Breast epithelium (tissue), 4 donors: ENCODE measurements around the gene LRP1. TPM values are rescaled to one million over a fixed set of nuclear protein-coding genes. Genes with fewer than 3 reads are reported as not detected.

Experiments
- DNase-seq, 2 donors: peaks; one replicate each; pipeline ENCODE4 v3.0.0-alpha.2; 2019; ENCODE audit warnings: low spot score in 2 of 2
- H3K27ac ChIP-seq, 2 donors: fragments of 200-600 bp; sonication (generic) in 1 of 2; one replicate each; pipeline ENCODE4 v1.5.1; 2016 to 2019; ENCODE audit warnings: mild to moderate bottlenecking in 1 of 2
- H3K27me3 ChIP-seq, 2 donors: fragments of 200-600 bp; sonication (generic) in 1 of 2; one replicate each; pipeline versions ENCODE4 v1.5.1 to v1.6.0; 2017 to 2019; ENCODE audit warnings: control low read depth in 1 of 2, mild to moderate bottlenecking in 1 of 2
- H3K36me3 ChIP-seq: fragments of 200-600 bp; one replicate; pipeline ENCODE4 v1.5.1; 2019
- H3K4me1 ChIP-seq, 2 donors: fragments of 200-600 bp; sonication (generic); one replicate each; pipeline ENCODE4 v1.5.1; 2016 to 2019; ENCODE audit warnings: control low read depth in 1 of 2
- H3K4me3 ChIP-seq, 3 donors: fragments of 200-600 bp; sonication (generic); 1 replicate in 2 of 3; 2 replicates in 1 of 3; pipeline ENCODE4 v1.5.1; 2016 to 2019; ENCODE audit warnings: mild to moderate bottlenecking in 3 of 3, moderate library complexity in 2 of 3
- H3K9me3 ChIP-seq, 2 donors: fragments of 200-600 bp; sonication (generic) in 1 of 2; one replicate each; pipeline ENCODE4 v1.5.1; 2016 to 2019; ENCODE audit warnings: control low read depth in 1 of 2
- POLR2A ChIP-seq: fragments of 450-650 bp; IDR thresholded peaks from one replicate; pipeline ENCODE4 v1.6.1; 2016; ENCODE audit warnings: antibody characterized with exemption, mild to moderate bottlenecking, moderate library complexity
- POLR2AphosphoS5 ChIP-seq, 3 donors: sonication (generic); formaldehyde crosslinking; IDR thresholded peaks; one replicate each; pipeline ENCODE4 v1.6.1; 2017; ENCODE audit warnings: antibody characterized with exemption in 3 of 3
- intact Hi-C: fragments of 100-400 bp; cut with DNase I; formaldehyde crosslinking; loops from one replicate; pipeline ENCODE4 v1.15.1; 2023; ENCODE audit warnings: low total_unique reads
- total RNA-seq, 3 donors: library from RNA; depleted of rRNA; stranded (reverse); fragments of >200 nt; gene quantifications; one replicate each; pipeline ENCODE4 v1.1.0, GENCODE V29; 2016
- TF ChIP-seq, protein P1 (sequence below), 3 donors: fragments of 450-650 bp; IDR thresholded peaks; one replicate each; pipeline ENCODE4 v1.5.1; 2016 to 2017; ENCODE audit warnings: antibody characterized with exemption in 3 of 3, mild to moderate bottlenecking in 3 of 3, moderate library complexity in 3 of 3

Gene LRP1
- total RNA-seq, 3 donors from 2014 or later, result 102 to 894 (median 240) TPM

- no peak for DNase-seq
- intact Hi-C loops, result no loop called here
- Histone ChIP-seq H3K4me1 (no peaks in the 10 kb centered on the region), H3K4me3 (no peak overlapping the region), H3K9me3 (no peaks in the 10 kb centered on the region), H3K27me3 (no peaks in the 10 kb centered on the region), H3K27ac (peak overlapping the region in 1 of 2 donors; percentile 7), H3K36me3 (peaks cover 5% of the 10 kb centered on the region)
- no peak for TF ChIP-seq POLR2AphosphoS5 (IDR thresholded peaks at IDR 0.05)
- TF ChIP-seq POLR2A, result no peak
These were observed 67.5 kb downstream of the LRP1 start for GRCh38 chr12:57195611-57196371.

DNA sequence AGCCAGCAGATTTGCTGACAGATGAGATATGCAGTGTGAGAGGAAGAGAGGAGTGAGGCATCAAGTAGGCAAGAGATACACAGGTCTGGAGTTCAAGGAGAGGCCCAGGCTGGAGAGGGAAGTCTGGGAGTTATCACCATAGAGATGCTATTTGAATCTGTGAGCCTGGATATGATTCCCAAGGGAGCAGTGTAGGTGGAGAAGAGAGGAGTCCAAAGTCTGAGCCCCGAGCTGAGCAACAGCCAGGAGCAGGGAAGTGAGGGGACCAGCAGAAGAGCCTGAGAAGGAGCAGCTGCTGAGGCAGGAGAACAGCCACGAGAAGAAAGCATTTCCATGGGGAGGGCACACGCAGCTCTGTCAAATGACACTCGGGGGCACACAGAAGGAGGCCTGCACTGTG is 68.2 kb downstream of the LRP1 start:
- no peak for DNase-seq
- H3K36me3 ChIP-seq, result peaks cover 5% of the 10 kb centered on the region
- H3K4me3 ChIP-seq, result no peak overlapping the region
- H3K4me1 ChIP-seq, result no peaks in the 10 kb centered on the region
- TF ChIP-seq, protein P1, sequence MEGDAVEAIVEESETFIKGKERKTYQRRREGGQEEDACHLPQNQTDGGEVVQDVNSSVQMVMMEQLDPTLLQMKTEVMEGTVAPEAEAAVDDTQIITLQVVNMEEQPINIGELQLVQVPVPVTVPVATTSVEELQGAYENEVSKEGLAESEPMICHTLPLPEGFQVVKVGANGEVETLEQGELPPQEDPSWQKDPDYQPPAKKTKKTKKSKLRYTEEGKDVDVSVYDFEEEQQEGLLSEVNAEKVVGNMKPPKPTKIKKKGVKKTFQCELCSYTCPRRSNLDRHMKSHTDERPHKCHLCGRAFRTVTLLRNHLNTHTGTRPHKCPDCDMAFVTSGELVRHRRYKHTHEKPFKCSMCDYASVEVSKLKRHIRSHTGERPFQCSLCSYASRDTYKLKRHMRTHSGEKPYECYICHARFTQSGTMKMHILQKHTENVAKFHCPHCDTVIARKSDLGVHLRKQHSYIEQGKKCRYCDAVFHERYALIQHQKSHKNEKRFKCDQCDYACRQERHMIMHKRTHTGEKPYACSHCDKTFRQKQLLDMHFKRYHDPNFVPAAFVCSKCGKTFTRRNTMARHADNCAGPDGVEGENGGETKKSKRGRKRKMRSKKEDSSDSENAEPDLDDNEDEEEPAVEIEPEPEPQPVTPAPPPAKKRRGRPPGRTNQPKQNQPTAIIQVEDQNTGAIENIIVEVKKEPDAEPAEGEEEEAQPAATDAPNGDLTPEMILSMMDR (IDR thresholded peaks at IDR 0.05), result no peak
- TF ChIP-seq POLR2A (no peak), POLR2AphosphoS5 (IDR thresholded peaks at IDR 0.05) (no peak)
- no peaks in the 10 kb centered on the region for H3K27me3 ChIP-seq
- H3K9me3 ChIP-seq, result no peaks in the 10 kb centered on the region
- no peak overlapping the region for H3K27ac ChIP-seq
- intact Hi-C loops, result no loop called here

GRCh38 chr12:57196956-57197355 is 68.7 kb downstream of the LRP1 start:
- TF ChIP-seq POLR2A (no peak), POLR2AphosphoS5 (IDR thresholded peaks at IDR 0.05) (no peak)
- TF ChIP-seq, protein P1 (IDR thresholded peaks at IDR 0.05), result no peak
- DNase-seq, result no peak
- no peaks in the 10 kb centered on the region for H3K4me1 ChIP-seq
- intact Hi-C loops, result no loop called here
- no peak overlapping the region for H3K4me3 ChIP-seq
- peaks cover 5% of the 10 kb centered on the region for H3K36me3 ChIP-seq
- H3K9me3 ChIP-seq, result no peaks in the 10 kb centered on the region
- H3K27ac ChIP-seq, result no peak overlapping the region
- H3K27me3 ChIP-seq, result no peaks in the 10 kb centered on the region

GRCh38 chr12:57198329-57198728 is 70.0 kb downstream of the LRP1 start:
- no peaks in the 10 kb centered on the region for H3K9me3 ChIP-seq
- H3K27ac ChIP-seq, result no peak overlapping the region
- intact Hi-C loops, result no loop called here
- H3K36me3 ChIP-seq, result peaks cover 7% of the 10 kb centered on the region
- H3K4me3 ChIP-seq, result no peak overlapping the region
- no peaks in the 10 kb centered on the region for H3K4me1 ChIP-seq
- DNase-seq, result no peak
- TF ChIP-seq POLR2A (no peak), POLR2AphosphoS5 (IDR thresholded peaks at IDR 0.05) (no peak)
- TF ChIP-seq, protein P1 (IDR thresholded peaks at IDR 0.05), result no peak
- H3K27me3 ChIP-seq, result no peaks in the 10 kb centered on the region

DNA sequence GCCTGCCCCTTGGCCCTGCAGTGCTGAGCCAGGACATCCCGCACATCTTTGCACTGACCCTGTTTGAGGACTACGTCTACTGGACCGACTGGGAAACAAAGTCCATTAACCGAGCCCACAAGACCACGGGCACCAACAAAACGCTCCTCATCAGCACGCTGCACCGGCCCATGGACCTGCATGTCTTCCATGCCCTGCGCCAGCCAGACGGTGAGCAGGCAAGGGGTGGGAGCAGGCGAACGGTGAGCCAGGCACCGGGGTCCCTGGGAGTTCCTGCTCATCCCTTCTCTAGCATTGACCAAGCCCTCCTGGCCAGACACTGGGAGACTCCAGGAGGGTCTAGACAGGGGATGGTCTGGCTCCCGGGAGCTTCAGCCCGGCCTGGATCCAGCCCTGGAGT is 70.9 kb downstream of the LRP1 start:
- intact Hi-C loops, result no loop called here
- Histone ChIP-seq H3K4me1 (no peaks in the 10 kb centered on the region), H3K27me3 (no peaks in the 10 kb centered on the region), H3K9me3 (no peaks in the 10 kb centered on the region), H3K27ac (no peak overlapping the region), H3K4me3 (no peak overlapping the region), H3K36me3 (peaks cover 9% of the 10 kb centered on the region)
- TF ChIP-seq, protein P1 (IDR thresholded peaks at IDR 0.05), result no peak
- no peak for TF ChIP-seq POLR2AphosphoS5 (IDR thresholded peaks at IDR 0.05)
- TF ChIP-seq POLR2A, result no peak
- no peak for DNase-seq
